Measurements from ENCODE around the gene NTN5. TPM values are rescaled to one million over a fixed set of nuclear protein-coding genes. Genes with fewer than 3 reads are reported as not detected.
A peak's percentile ranks its signal among the peaks of the same experiment; 100 is the strongest.

Gene NTN5
- total RNA-seq, 6 donors from 2014 or later = 0.57 to 3.1 (median 1.0) TPM; not detected in 1

DNA sequence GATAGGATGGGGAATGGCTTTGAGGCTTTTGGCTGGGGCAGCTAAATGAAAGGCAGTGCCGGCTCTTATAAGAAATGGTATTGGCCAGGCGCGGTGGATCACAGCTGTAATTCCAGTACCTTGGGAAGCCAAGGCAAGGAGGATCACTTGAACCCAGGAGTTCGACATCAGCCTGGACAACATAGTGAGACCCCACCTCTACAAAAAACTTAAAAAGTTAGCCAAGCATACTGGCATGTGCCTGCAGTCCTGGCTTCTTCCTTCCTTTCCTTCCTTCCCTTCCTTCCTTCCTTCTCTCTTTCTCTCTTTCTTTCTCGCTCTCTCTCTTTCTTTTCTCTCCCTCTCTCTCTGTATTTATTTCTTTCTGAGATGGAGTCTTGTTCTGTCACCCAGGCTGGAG is 30.0 kb downstream of the NTN5 start:
- no peak for ATAC-seq (ENCODE audit: low FRiP score in 2 of 2)
- peaks cover 24 to 32% (median 31%) of the 10 kb centered on the region in 4 donors for H3K4me1 ChIP-seq
- WGBS, 2 donors = 91 to 98% methylated on average over 5 of the region's 5 CpGs

DNA sequence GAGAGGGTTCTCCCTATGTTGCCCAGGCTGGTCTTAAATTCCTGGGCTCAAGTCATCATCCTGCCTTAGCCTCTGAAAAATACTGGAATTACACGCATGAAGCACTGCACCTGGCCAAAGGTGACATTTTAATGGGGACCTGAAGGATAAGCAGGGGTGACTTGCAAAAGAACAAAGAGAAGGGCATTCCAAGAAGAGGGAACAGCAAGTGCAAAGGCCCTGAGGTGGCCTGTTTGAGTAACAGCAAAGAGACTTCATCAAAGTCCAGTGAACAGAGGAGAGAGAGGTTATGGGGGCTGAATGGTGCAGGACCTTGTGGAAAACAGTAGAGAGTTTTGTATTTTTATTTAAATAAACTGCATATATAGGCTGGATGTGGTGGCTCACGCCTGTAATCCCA is 31.0 kb downstream of the NTN5 start:
- Histone ChIP-seq H3K27ac (no peak overlapping the region), H3K4me1 (peaks cover 25 to 38% (median 32%) of the 10 kb centered on the region in 4 donors), H3K27me3 (no peaks in the 10 kb centered on the region), H3K9me3 (no peaks in the 10 kb centered on the region), H3K4me3 (no peak overlapping the region), H3K36me3 (no peaks in the 10 kb centered on the region)
- no peak for TF ChIP-seq EP300 (IDR thresholded peaks at IDR 0.05)
- TF ChIP-seq, protein P1, sequence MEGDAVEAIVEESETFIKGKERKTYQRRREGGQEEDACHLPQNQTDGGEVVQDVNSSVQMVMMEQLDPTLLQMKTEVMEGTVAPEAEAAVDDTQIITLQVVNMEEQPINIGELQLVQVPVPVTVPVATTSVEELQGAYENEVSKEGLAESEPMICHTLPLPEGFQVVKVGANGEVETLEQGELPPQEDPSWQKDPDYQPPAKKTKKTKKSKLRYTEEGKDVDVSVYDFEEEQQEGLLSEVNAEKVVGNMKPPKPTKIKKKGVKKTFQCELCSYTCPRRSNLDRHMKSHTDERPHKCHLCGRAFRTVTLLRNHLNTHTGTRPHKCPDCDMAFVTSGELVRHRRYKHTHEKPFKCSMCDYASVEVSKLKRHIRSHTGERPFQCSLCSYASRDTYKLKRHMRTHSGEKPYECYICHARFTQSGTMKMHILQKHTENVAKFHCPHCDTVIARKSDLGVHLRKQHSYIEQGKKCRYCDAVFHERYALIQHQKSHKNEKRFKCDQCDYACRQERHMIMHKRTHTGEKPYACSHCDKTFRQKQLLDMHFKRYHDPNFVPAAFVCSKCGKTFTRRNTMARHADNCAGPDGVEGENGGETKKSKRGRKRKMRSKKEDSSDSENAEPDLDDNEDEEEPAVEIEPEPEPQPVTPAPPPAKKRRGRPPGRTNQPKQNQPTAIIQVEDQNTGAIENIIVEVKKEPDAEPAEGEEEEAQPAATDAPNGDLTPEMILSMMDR (IDR thresholded peaks at IDR 0.05) = no peak
- TF ChIP-seq POLR2AphosphoS5 (IDR thresholded peaks at IDR 0.05) = no peak
- DNase-seq (no peak), ATAC-seq (ENCODE audit: low FRiP score in 2 of 2) (no peak)
- 95 to 100% methylated on average over 2 of the region's 2 CpGs for WGBS, 2 donors

More for the DNA sequence above, 30.0 kb downstream of the NTN5 start:
- Histone ChIP-seq H3K4me3 (no peak overlapping the region), H3K27ac (no peak overlapping the region), H3K27me3 (no peaks in the 10 kb centered on the region), H3K9me3 (no peaks in the 10 kb centered on the region), H3K36me3 (no peaks in the 10 kb centered on the region)
- TF ChIP-seq, protein P1 (IDR thresholded peaks at IDR 0.05) = no peak
- no peak for TF ChIP-seq POLR2A (IDR thresholded peaks at IDR 0.05)
- TF ChIP-seq EP300 (IDR thresholded peaks at IDR 0.05) = no peak
- TF ChIP-seq POLR2AphosphoS5 (IDR thresholded peaks at IDR 0.05) = no peak
- DNase-seq = no peak

DNA sequence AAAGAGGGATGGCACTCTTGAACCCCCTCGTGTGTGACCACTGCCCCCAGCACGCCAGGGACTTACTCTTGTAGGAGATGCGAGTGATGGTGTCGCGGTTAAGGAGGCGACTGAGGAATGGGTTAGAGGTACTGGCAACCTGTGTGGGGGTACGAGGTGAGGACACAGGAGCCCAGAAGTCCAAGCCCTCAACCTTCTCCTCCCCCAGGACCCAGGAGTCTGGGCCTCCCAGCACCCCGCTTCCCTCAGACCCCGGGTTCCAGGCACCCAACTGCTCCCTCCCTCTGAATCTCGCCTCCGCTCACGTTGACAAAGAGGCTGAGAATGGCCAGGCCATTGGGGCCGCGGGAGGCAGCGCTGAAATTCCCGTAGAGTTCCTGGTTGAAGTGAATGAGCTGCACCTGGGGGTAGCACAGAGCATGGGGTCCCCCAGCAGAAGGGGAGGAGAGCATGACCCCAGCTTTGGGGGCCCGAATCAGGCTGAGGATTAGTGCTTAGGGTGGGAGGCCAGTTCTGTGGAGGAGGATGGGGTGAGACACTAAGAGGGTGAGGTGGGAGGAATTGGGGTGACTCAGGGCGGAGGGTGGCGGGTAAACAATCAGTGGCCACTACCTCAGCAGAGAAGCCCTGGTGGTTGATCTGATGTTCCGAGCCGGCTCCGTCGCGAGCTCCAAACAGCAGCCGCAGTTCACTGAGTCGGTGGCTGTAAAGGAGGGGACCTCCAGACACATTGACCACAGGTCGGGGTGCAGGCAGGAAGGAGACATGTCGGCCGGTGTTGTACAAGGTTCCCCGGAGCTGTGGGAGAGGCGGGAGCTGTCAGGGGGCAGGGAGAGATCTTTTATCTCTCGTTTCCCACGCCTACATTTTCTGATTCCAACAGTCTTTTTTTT is 33.1 kb downstream of the NTN5 start:
- no peak overlapping the region for H3K4me3 ChIP-seq
- ATAC-seq (ENCODE audit: low FRiP score in 2 of 2) (no peak), DNase-seq (peak in 1 of 2 donors; percentile 50)
- no peak for TF ChIP-seq EP300 (IDR thresholded peaks at IDR 0.05)
- WGBS, 2 donors = 75 to 80% methylated on average over 33 of the region's 33 CpGs
- H3K27ac ChIP-seq = no peak overlapping the region
- no peaks in the 10 kb centered on the region for H3K27me3 ChIP-seq
- no peaks in the 10 kb centered on the region for H3K9me3 ChIP-seq
- peaks cover 29 to 40% (median 32%) of the 10 kb centered on the region in 4 donors for H3K4me1 ChIP-seq
- no peaks in the 10 kb centered on the region for H3K36me3 ChIP-seq

DNA sequence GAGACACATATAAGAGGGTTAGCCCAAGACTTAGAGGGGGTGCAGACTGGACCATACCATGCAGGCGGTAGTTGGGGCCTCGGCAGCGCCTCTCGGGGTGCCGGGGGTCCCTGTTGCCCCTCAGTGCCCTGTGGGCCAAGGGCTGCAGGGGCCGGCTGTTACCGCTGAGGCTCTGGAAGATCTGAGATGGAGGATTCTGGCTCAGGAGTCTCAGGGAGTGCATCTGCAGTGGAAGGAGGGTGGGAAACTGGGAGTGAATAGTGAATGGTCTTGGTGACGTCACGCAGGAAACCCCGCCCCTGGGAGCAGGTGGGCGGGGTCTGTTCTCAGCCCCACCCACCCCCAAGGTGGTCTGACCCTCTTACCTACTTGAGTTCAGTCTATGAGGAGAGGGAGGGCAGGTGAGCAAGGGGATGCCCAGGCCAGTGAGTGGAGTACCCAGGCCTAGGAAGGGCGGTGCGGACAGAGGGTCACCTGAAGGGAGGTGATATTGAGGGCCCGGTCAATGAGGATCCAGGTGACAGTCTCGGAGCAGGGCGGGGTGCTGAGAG is 33.9 kb downstream of the NTN5 start:
- H3K27ac ChIP-seq = peak overlapping the region; percentile 92 to 97 (median 95)
- peak in 1 of 2 donors; percentile 84 for DNase-seq
- H3K27me3 ChIP-seq = no peaks in the 10 kb centered on the region

DNA sequence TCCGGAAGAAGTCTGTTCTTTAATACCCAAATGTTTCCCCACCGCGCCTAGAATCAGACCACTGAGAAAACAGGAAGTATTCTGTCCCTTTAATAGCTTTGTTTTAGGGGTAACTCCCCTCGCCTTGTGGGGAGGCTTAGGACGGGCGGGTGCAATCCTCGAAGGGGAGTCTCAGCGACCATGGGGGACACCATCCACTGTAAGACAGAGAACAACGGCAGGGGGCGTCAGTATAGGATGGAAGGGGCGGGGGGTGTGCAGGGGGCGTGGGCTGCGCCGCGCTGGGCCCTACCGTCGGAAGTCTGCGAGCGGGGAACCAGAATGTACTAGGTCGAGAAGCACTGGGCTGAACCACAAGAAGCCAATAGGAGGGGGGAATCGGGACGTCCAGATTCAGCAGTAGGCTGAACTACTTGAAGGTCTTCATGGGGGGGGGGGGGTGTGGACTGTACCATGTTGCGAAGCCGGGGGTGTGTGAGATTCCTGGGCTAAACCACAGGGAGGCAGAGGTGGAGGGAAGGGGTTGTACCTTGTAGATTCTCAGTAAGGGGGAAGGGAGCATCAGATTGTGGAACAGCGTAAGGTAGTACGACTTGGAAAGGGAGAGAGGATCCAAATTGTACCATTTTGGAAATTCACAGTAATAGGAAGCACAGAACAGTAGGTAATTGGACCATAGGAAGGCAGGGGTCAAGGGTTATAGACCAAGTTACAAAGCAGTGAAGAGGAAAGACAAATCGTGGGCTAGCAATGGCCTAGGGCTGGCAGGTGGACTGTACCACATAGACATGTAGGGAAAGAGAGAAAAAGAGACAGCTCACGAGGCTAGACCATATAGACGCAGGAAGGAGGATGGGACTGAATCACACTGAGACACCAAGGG is 34.6 kb downstream of the NTN5 start:
- no peaks in the 10 kb centered on the region for H3K36me3 ChIP-seq
- TF ChIP-seq POLR2A (IDR thresholded peaks at IDR 0.05) (peak in 1 of 4 donors; percentile 61), POLR2AphosphoS5 (IDR thresholded peaks at IDR 0.05) (peak; percentile 6 to 55), EP300 (IDR thresholded peaks at IDR 0.05) (no peak)
- DNase-seq = peak; percentile 87 to 94

More for the DNA sequence above, 33.9 kb downstream of the NTN5 start:
- no peak for TF ChIP-seq EP300 (IDR thresholded peaks at IDR 0.05)
- TF ChIP-seq POLR2AphosphoS5 (IDR thresholded peaks at IDR 0.05) = no peak
- no peak for TF ChIP-seq POLR2A (IDR thresholded peaks at IDR 0.05)
- WGBS, 2 donors = 75 to 77% methylated on average over 14 to 16 of the region's 16 CpGs
- peak overlapping the region in 2 of 4 donors; percentile 77 to 82 for H3K4me3 ChIP-seq
- no peaks in the 10 kb centered on the region for H3K9me3 ChIP-seq
- H3K4me1 ChIP-seq = peaks cover 33 to 44% (median 35%) of the 10 kb centered on the region in 4 donors
- ATAC-seq (ENCODE audit: low FRiP score in 2 of 2) = no peak
- no peaks in the 10 kb centered on the region for H3K36me3 ChIP-seq

More for the DNA sequence above, 34.6 kb downstream of the NTN5 start:
- Histone ChIP-seq H3K27me3 (no peaks in the 10 kb centered on the region), H3K4me1 (peaks cover 40 to 51% (median 43%) of the 10 kb centered on the region in 4 donors), H3K9me3 (no peaks in the 10 kb centered on the region), H3K4me3 (peak overlapping the region; percentile 36 to 82 (median 72)), H3K27ac (peak overlapping the region; percentile 92 to 97 (median 95))
- ATAC-seq (ENCODE audit: low FRiP score in 2 of 2) = peak; percentile 71 to 86
- WGBS, 2 donors = 6 to 8% methylated on average over 28 to 29 of the region's 29 CpGs

All from upper lobe of left lung (tissue), 6 donors.